GM18499 (cell line): ENCODE results near the gene VSX1.

Experiments used
- ATAC-seq: cut with Tn5 transposase; IDR thresholded peaks from one replicate; pipeline ENCODE4 v1.9.1; 2021; ENCODE audit warnings: moderate number of reproducible peaks; ENCODE audit not compliant: insufficient read depth, unreplicated experiment

Gene VSX1

GRCh38 chr20:25088267-25088666 lies 6.3 kb upstream of the VSX1 start:
- no peak for ATAC-seq

GRCh38 chr20:25087186-25087929 lies 5.4 kb upstream of the VSX1 start:
- no peak for ATAC-seq

- ATAC-seq = no peak
Observed at GRCh38 chr20:25085756-25086495, 4.0 kb upstream of the VSX1 start.

GRCh38 chr20:25084626-25085187 lies 2.8 kb upstream of the VSX1 start:
- ATAC-seq = no peak

- ATAC-seq = no peak
Observed at GRCh38 chr20:25083773-25084625, 2.1 kb upstream of the VSX1 start.

- ATAC-seq = no peak
Observed at GRCh38 chr20:25083141-25083772, 1.3 kb upstream of the VSX1 start.

GRCh38 chr20:25082498-25082873 lies 545 bp upstream of the VSX1 start:
- no peak for ATAC-seq

GRCh38 chr20:25081065-25081729 lies 744 bp downstream of the VSX1 start:
- no peak for ATAC-seq

GRCh38 chr20:25079171-25079570 lies 2.8 kb downstream of the VSX1 start:
- no peak for ATAC-seq

- no peak for ATAC-seq
Observed at GRCh38 chr20:25078662-25079061, 3.3 kb downstream of the VSX1 start.

- ATAC-seq = no peak
Observed at GRCh38 chr20:25077610-25078169, 4.3 kb downstream of the VSX1 start.

- no peak for ATAC-seq
Observed at GRCh38 chr20:25076731-25077609, 5.0 kb downstream of the VSX1 start.

GRCh38 chr20:25076201-25076600 lies 5.7 kb downstream of the VSX1 start:
- no peak for ATAC-seq

- ATAC-seq = no peak
Observed at GRCh38 chr20:25073544-25073943, 8.4 kb downstream of the VSX1 start.

- ATAC-seq = no peak
Observed at GRCh38 chr20:25072226-25072811, 9.6 kb downstream of the VSX1 start.

- no peak for ATAC-seq
Observed at GRCh38 chr20:25071734-25072133, 10.2 kb downstream of the VSX1 start.

GRCh38 chr20:25070821-25071473 lies 11.0 kb downstream of the VSX1 start:
- ATAC-seq = no peak
